ENCODE measurements around the gene FRAS1.

DNA sequence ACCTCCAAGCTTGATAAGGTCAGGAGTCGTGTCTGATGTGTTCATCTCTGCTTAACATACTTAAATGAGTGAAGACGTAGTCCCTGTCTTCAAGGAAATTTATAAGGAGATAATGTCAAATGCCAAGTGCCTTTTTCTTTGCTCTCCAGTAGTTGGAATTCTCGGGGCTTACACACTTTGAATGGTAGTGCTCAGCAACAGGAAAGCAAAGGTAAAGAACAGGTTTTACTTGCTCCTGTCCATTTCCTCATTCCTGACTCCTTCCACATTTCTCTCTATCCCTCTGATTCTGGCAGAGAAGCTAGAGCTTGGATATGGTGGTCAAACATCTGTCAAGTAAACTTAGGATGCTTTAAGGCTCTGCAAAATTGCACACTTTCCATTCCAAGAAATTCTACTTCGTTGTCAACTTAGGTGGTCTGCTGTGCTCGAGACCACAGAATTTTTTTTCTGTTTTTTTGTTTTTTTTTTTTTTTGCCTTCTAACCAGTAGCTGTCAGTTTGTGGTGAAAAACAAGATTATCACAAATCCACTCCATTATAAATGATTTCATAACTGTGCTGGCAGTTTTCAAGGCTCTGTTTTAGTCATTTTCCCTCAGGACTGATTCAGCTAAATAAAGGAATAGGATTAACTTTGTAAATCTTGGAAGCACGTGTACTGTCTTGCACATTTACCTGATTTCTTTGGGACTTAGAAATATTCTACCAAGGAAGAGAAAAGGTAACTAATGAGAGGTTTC is 313.7 kb downstream of the FRAS1 start:
- TF ChIP-seq, protein P1, sequence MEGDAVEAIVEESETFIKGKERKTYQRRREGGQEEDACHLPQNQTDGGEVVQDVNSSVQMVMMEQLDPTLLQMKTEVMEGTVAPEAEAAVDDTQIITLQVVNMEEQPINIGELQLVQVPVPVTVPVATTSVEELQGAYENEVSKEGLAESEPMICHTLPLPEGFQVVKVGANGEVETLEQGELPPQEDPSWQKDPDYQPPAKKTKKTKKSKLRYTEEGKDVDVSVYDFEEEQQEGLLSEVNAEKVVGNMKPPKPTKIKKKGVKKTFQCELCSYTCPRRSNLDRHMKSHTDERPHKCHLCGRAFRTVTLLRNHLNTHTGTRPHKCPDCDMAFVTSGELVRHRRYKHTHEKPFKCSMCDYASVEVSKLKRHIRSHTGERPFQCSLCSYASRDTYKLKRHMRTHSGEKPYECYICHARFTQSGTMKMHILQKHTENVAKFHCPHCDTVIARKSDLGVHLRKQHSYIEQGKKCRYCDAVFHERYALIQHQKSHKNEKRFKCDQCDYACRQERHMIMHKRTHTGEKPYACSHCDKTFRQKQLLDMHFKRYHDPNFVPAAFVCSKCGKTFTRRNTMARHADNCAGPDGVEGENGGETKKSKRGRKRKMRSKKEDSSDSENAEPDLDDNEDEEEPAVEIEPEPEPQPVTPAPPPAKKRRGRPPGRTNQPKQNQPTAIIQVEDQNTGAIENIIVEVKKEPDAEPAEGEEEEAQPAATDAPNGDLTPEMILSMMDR (IDR thresholded peaks at IDR 0.05; ENCODE audit: poor library complexity, severe bottlenecking), result no peak
- TF ChIP-seq RAD21 (conservative IDR thresholded peaks at IDR 0.05), result no peak

Measured in neural cell (in vitro differentiated cells).